Panc1 (cell line): ENCODE measurements around the gene SYNC. TPM values are rescaled to one million over a fixed set of nuclear protein-coding genes. Genes with fewer than 3 reads are reported as not detected.
"Not testable (repeated sequence)": the region's sequence is repeated elsewhere in the genome, so short reads cannot be mapped to it uniquely, and the experiment has no call there.

ENCODE experiments used
- ATAC-seq: fragments of 200-7000 bp; cut with Tn5 transposase; 2 replicates; pipeline ENCODE4 v1.9.1; 2020; ENCODE audit warnings: mild to moderate bottlenecking, moderate library complexity
- BruUV-seq: library from RNA; stranded (reverse); fragments of 400-500 nt; replicated peaks from 2 replicates; lab custom pipeline; 2021; lab: Mats Ljungman, UMichigan
- CTCF ChIA-PET: fragments of 300-600 bp; sonication (Branson Sonifier 250); formaldehyde crosslinking; loops from one replicate; lab custom pipeline; 2022; ENCODE audit warnings: antibody characterized with exemption; lab: Charles Lee
- POLR2A ChIA-PET: fragments of 300-600 bp; sonication (Branson Sonifier 250); formaldehyde crosslinking; loops from one replicate; lab custom pipeline; 2022; ENCODE audit warnings: antibody characterized with exemption; lab: Charles Lee
- DNase-seq: peaks from one replicate; pipeline ENCODE4 v3.0.0-alpha.2; 2010; ENCODE audit warnings: low read depth, low spot score
- H3K27ac ChIP-seq: 2 replicates; pipeline ENCODE4 v1.5.1; 2011; ENCODE audit warnings: mild to moderate bottlenecking, low read length, inconsistent platforms
- H3K27me3 ChIP-seq: fragments of 200-500 bp; sonication (Bioruptor generic); 2 replicates; pipeline ENCODE4 v1.6.0; 2014; ENCODE audit warnings: low read length, inconsistent platforms; ENCODE audit not compliant: control insufficient read depth, insufficient read depth
- H3K36me3 ChIP-seq: fragments of 200-500 bp; sonication (Bioruptor generic); 2 replicates; pipeline ENCODE4 v1.5.1; 2014; ENCODE audit warnings: inconsistent platforms, mild to moderate bottlenecking, low read length, moderate library complexity; ENCODE audit not compliant: control insufficient read depth, insufficient read depth
- H3K4me1 ChIP-seq: 2 replicates; pipeline ENCODE4 v1.5.1; 2011; ENCODE audit warnings: inconsistent platforms, mild to moderate bottlenecking, low read length, moderate library complexity; ENCODE audit not compliant: control insufficient read depth, insufficient read depth
- H3K4me3 ChIP-seq, 2 experiments: 2 replicates each; pipeline ENCODE4 v1.5.1; 2011 to 2012; ENCODE audit warnings: low read depth in 2 of 2, low read length in 2 of 2, mild to moderate bottlenecking in 2 of 2, inconsistent platforms in 1 of 2, moderate library complexity in 1 of 2
- H3K9me3 ChIP-seq: fragments of 200-500 bp; sonication (Bioruptor generic); 2 replicates; pipeline ENCODE4 v1.5.1; 2014; ENCODE audit warnings: low read depth, mild to moderate bottlenecking, inconsistent platforms, low read length, moderate library complexity; ENCODE audit not compliant: control insufficient read depth, insufficient read depth
- CTCF ChIP-seq: fragments of 450-650 bp; IDR thresholded peaks from 2 replicates; pipeline ENCODE4 v1.5.1; 2017; ENCODE audit warnings: mild to moderate bottlenecking
- POLR2AphosphoS5 ChIP-seq: IDR thresholded peaks from 2 replicates; pipeline ENCODE4 v1.6.1; 2012; ENCODE audit warnings: mild to moderate bottlenecking, low read depth, low read length, moderate library complexity
- REST ChIP-seq, 2 experiments: IDR thresholded peaks; 2 replicates each; pipeline ENCODE4 v1.6.1; 2011 to 2012; ENCODE audit warnings: low read depth in 2 of 2, control low read depth in 1 of 2, low read length in 1 of 2, mild to moderate bottlenecking in 1 of 2, moderate library complexity in 1 of 2; ENCODE audit not compliant: insufficient read depth in 1 of 2
- SIN3A ChIP-seq: IDR thresholded peaks from 2 replicates; pipeline ENCODE4 v1.6.1; 2012; ENCODE audit warnings: low read depth, mild to moderate bottlenecking, low read length, moderate library complexity, borderline replicate concordance; ENCODE audit not compliant: insufficient read depth
- TCF7L2 ChIP-seq: IDR thresholded peaks from 2 replicates; pipeline ENCODE4 v1.6.1; 2011; ENCODE audit warnings: mild to moderate bottlenecking, low read depth, low read length, inconsistent platforms
- in situ Hi-C: cut with HindIII; loops from 2 replicates; pipeline ENCODE4 v1.10.0; 2016; ENCODE audit warnings: low sequenced_read_pairs, low pct_unique_long_range_greater_than_20kb
- intact Hi-C: fragments of 100-400 bp; cut with micrococcal nuclease; formaldehyde crosslinking; loops from one replicate; pipeline ENCODE4 v1.10.0; 2022; ENCODE audit not compliant: unreplicated experiment
- total RNA-seq: library from RNA; stranded (reverse); gene quantifications from one replicate; pipeline ENCODE4 v1.2.1, GENCODE V29; 2021; ENCODE audit not compliant: unreplicated experiment

Gene SYNC
- total RNA-seq, 1 experiment from 2014 or later = 1.3 TPM

GRCh38 chr1:32701951-32702598, 495 bp downstream of the SYNC start:
- intact Hi-C loops = no loop called here
- ChIA-PET POLR2A (interaction anchor here (0.6 kb wide), 1 partner anchor 57 kb away, joined by 3 read pairs; no protein-coding TSS in a partner anchor), CTCF (interaction anchor here (0.9 kb wide), 1 partner anchor 10 kb away, joined by 4 read pairs; no protein-coding TSS in a partner anchor)
- no peaks in the 10 kb centered on the region for H3K36me3 ChIP-seq
- in situ Hi-C loops = no loop called here
- no peaks in the 10 kb centered on the region for H3K9me3 ChIP-seq
- ATAC-seq = peak; percentile 55
- no peaks in the 10 kb centered on the region for H3K27me3 ChIP-seq
- peak overlapping the region; percentile 19; the same call in 1 of the 2 replicates for H3K27ac ChIP-seq
- peak overlapping the region; percentile 39 to 53 for H3K4me3 ChIP-seq
- no peak for DNase-seq
- H3K4me1 ChIP-seq = peaks cover 18% of the 10 kb centered on the region
- BruUV-seq = no TSS peak
- no peak for TF ChIP-seq SIN3A
- no peak for TF ChIP-seq TCF7L2
- TF ChIP-seq CTCF = no peak
- TF ChIP-seq POLR2AphosphoS5 = no peak

- in situ Hi-C loops (no loop called here), intact Hi-C loops (no loop called here)
- Histone ChIP-seq H3K9me3 (no peaks in the 10 kb centered on the region), H3K4me3 (no peak overlapping the region; a peak in 1 of 4 replicates), H3K36me3 (no peaks in the 10 kb centered on the region), H3K27me3 (no peaks in the 10 kb centered on the region), H3K4me1 (peaks cover 18% of the 10 kb centered on the region), H3K27ac (no peak overlapping the region; the same call in 1 of the 2 replicates)
- no peak for DNase-seq
- ATAC-seq = peak; percentile 51
- CTCF ChIA-PET = interaction anchor here (0.9 kb wide), 1 partner anchor 11 kb away, joined by 4 read pairs; no protein-coding TSS in a partner anchor
- POLR2A ChIA-PET = interaction anchor here (0.6 kb wide), 1 partner anchor 58 kb away, joined by 3 read pairs; no protein-coding TSS in a partner anchor
- TF ChIP-seq TCF7L2 (no peak), REST (IDR thresholded peaks at IDR 0.05; ENCODE audit: insufficient read depth in 1 of 2, low read depth in 2 of 2, low read length in 1 of 2) (no peak), CTCF (no peak), POLR2AphosphoS5 (no peak), SIN3A (no peak)
- BruUV-seq = no TSS peak
Measured at GRCh38 chr1:32701421-32701911, 1.1 kb downstream of the SYNC start.

GRCh38 chr1:32696996-32697395, 5.6 kb downstream of the SYNC start:
- H3K4me3 ChIP-seq, CTCF ChIA-PET, H3K9me3 ChIP-seq, H3K4me1 ChIP-seq, H3K27me3 ChIP-seq, BruUV-seq, intact Hi-C loops, ATAC-seq, H3K27ac ChIP-seq, in situ Hi-C loops, H3K36me3 ChIP-seq, DNase-seq: not testable (repeated sequence)
- POLR2A ChIA-PET = interaction anchor here (0.6 kb wide), 1 partner anchor 31 kb away, joined by 5 read pairs; no protein-coding TSS in a partner anchor
